GM21529 (cell line): Measurements from ENCODE around the gene RPTOR.
"Not testable (repeated sequence)": the region's sequence is repeated elsewhere in the genome, so short reads cannot be mapped to it uniquely, and the experiment has no call there.

Experiments
- ATAC-seq: cut with Tn5 transposase; IDR thresholded peaks from one replicate; pipeline ENCODE4 v1.9.1; 2021; ENCODE audit not compliant: unreplicated experiment

Gene RPTOR

DNA sequence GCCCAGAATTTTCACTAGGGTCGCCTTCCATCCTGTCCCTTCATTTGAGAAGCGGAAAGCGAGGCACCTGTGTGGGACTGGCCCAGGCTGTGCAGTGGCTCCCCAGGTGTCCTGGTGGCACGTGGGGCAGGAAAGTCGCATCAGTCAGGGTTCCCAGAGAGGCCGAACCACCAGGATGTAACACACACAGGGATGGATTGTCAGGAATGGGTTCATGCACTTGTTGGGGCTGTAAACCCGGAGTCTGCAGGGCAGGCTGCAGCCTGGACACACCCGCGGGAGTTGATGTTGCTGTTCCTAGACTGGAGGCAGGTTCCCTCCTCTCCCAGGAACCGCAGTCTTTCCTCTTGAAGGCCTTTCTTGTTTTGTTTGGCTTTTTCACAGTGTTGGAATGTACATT is 30.7 kb upstream of the RPTOR start:
- no peak for ATAC-seq

DNA sequence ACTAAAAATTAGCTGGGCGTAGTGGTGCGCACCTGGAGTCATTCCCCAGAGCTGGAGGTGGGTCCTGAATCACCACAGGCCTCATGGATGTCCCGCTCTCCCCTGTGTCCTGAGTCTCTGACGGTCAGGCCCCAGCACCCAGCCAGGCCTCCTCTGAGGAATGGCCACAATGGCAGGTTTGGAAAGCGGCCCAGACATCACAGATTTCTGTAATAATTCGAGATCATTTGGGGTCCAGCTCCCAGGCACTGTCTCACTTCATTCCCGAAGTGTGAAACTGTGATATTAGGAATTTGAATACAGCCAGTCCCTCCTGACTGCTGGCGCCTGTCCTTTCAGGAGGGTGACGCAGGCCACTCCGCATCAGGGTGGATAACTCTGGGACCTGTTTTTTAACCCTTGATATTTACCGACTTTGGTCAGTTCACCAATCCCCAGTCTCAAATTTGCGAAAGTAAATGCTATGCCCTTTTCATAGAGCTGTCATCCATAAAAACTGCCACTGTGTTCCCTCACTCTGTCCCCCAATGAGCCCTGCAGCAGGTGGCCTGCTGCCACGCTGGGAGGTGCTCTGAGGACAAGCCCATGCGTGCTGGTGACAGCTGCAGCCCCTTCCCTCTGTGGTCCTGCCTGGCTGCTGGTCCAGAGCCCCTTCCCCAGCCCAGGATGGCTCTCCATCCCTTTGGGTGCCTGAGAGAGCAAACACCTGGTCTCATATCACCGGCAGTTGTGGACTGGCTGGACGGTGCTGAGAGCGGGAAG is 28.3 kb upstream of the RPTOR start:
- no peak for ATAC-seq

DNA sequence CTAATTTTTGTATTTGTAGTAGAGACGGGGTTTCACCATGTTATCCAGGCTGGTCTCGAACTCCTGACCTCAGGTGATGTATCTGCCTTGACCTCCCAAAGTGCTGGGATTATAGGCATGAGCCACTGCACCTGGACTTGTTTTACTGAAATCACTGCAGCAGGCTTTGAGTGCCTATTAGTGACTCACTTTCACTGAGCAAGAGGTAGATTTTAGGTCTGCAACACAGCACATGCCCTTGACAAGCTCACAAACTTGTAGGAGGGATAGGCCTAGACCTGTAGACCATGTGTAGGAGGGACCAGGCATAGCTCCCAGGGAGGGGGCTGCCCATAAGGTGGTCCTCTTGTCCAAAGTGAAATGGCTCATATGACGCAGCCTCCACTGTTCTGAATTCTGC is 27.0 kb upstream of the RPTOR start:
- no peak for ATAC-seq

DNA sequence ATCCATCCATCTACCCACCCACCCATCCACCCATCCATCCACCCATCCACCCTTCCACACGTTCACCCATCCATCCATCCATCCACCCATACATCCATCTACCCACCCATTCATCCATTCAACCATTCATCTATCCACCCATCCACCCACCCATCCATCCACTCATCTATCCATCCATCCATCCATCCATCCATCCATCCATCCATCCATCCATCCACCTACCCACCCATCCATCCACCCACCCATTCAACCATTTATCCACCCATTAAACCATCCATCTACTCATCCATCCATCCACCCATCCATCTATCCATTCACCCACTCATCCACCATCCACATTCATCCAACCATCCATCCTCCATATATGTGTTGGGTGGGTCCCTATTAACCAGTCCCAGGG is 26.2 kb upstream of the RPTOR start:
- ATAC-seq = no peak

DNA sequence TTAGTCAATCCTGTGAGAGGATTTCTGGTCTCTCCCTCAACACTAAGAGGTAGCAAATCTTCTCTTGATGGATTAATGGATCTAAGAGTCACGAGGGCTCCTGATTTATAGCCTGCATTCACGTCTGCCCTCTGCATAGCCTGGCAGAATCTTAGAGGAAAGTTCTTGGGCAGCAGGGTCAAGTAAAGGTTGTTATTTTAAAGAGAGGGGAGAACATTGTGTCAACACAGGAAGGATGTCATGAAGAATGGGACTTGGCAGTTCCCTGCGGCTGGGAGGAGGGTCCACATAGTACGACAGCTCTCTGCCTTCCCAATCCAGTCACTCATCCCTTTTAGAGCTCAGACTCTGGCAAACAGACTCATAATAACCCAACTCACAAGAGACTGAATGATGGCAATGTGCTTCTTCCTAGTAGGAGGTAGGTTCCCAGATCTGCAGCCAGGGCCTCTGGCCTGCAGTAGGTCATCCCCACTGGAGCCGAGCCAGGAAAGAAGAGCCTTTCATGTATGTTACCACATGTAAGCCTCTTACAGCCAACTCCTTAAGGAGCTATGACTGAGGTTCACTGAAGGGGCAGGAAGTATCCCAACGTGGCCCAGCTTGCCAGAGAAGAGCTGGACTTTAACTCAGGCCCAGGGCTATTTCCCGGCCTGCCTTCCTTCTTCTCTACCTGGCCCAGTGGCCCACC is 25.4 kb upstream of the RPTOR start:
- no peak for ATAC-seq

DNA sequence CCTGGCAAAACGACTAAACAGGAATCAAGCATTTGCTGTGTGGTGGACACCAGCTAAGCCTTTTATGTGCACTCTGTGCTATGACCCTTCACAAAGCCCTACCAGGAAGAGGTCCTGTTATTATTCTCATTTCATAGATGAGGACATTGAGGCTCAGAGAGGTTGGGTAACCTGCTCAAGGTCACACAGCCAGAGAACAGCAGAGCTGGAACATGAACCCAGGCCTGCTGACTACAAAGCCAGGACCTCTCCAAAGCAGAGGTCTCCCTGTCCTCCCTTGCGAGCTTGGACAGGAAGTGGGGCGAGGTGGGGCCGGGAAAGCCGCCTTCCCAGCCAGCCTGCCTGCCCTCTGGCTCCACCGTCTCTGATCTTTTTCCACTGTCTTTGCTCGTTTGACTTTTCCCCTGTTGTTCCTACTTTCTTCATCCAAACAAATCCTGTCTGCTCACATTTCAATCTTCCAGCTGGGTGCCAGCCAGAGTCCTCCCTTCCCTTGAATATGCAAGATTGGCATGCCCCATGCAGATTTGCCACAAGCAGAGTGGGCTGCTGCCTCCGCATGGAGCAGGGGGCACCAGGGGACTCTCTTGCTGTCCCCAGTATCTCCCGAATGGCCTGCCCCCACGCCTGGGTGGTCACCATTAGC is 23.7 kb upstream of the RPTOR start:
- ATAC-seq = no peak

DNA sequence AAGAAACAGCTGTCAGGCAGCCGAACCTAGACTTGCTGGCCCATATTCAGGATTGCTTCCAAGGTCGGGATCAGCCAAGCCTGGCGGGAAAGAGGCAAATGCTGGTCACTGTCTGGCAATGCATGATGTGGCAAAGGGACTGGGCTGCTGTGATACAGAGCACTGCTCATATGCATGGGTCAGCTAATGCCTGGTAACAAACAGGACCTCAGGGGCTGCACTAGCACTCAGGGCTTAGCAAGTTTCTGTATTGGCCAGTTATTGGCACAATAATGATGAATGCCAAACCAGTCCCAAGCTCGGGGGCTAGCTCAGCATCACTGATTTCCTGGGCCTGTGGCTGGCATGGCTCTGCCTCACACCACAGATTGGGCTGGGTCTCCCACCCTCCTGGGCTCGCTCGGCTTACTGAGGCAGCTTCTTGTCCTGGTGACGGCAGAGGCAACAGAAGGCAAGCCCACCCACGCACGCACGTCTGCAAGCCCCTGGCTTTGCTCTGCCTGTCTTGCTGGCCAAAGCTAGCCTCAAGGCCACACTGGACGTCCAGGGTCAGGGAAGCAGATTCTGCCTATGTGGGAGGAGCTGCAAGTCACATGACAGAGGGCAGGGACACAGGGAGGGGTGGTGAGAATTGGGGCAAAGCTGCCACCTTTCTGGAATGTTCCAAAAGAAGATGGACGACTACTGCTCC is 21.4 kb upstream of the RPTOR start:
- ATAC-seq = no peak

DNA sequence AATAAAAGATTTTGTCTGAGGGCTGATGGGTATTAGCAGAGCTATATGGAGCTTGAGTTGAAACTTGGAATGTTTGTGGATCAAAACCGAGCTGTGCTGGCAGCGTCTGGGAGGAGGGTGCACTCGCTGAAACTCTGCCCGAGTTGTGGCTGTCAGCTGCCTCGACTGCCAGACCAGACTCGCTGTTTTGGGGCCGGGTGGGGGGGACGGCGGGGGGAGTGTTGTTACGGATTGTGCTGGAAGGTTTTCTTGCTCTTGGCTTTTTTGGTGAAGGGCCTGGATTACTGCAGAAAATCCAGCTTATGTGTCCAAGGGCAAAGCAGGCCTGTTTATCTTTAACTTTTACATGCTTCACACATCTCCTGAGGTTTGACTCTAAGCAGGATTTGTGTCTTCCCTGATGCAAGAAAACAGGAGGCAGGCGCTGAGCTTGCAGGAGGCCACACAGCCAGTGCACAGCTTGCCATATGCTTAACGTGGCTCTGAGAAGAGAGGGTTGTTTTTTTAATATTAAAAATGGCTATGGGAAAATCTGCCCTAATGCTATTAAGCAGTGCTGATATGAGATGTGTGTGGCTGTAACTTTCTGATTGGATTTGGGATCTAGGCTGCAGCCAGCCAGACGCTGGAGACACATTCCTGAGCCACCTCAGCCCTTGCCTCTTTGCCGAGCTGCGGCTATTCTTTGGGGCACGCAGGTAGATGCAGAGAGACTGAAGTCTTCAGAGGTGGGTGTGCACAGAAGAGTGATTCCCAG is 20.5 kb upstream of the RPTOR start:
- no peak for ATAC-seq

DNA sequence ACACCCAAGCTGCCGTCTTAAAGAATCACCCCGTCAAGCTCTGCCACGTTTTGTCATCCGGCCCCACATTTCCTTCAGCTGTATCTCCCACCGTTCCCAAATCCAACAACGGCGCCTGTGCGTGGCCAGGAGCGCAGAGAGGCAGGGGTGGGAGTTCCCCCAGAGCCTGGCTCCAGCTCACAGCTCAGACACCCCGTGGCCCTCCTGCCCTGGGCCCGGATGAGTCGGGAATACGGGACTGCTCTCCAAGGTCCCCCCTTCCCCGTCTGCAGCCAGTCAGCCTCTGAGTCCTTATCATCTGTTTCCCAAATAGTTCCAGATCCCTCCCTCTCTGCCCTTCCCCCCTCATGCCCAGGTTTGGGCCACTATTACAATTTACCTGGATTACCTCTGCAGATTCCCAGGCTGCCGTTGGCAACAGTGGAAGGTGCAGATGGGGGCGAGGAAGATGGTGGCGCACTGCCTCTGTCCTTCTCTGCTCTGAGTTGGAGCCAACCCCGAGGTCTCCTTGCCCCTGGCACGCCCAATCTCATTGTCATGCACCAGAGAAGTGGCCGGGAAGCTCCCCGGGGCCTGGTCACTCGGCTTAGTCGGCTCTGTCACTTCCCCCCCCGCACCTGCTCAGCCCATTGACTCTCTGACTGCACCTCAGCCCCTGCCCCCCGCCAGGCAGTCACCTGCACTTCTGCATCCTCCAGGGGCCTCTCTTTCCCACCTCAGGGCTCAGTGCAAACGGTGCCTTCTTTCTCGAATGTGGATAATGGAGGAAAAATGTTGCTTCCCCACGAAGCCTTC is 18.3 kb upstream of the RPTOR start:
- no peak for ATAC-seq

DNA sequence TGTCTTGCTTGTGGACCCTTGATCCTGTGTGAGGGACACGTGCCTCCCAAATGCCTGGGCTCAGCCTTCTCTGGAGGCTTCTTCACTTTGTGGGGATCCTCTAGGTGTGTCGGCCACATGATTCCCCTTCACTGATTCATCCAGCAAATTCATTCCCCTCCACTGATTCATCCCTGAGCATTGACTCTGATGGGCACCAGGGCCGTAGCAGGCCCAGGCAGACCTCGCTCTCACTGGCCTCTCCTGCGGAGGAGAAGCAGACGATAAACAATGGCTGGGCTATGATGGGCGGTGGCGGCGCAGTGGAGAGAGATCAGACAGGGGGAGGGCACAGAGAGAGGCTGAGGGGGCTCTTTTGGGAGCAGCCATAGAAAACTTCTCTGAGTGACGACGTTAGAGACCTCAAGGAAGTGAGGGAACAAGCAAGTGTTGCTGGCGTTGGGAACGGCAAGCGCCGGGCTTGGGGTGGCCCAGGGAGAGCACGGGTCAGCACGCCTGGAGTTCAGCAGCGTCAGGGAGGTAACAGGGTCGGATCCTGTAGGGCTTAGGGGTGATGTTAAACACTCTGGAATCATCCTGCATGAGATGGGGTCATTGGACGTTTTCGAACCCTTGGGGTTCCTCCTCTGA is 17.5 kb upstream of the RPTOR start:
- ATAC-seq = no peak

DNA sequence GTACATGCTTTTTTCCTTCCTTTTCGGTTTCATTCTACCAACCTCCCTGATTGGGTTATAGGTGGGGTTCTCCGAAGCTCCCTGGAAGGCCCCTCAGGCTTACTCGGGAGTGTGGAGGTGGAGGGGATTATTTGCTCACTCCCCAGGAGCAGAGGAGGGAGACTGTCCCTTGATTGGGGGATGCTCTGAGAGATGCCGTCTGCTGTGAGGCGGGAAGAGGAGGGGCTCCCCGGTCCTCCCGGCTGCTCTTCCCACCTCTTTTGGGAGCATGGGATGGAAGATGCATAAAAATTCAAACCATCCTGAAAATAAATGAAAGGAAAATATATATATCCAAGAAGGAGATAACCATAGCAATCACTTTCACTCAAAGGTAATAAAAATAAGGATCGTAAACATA is 16.1 kb upstream of the RPTOR start:
- ATAC-seq = no peak

DNA sequence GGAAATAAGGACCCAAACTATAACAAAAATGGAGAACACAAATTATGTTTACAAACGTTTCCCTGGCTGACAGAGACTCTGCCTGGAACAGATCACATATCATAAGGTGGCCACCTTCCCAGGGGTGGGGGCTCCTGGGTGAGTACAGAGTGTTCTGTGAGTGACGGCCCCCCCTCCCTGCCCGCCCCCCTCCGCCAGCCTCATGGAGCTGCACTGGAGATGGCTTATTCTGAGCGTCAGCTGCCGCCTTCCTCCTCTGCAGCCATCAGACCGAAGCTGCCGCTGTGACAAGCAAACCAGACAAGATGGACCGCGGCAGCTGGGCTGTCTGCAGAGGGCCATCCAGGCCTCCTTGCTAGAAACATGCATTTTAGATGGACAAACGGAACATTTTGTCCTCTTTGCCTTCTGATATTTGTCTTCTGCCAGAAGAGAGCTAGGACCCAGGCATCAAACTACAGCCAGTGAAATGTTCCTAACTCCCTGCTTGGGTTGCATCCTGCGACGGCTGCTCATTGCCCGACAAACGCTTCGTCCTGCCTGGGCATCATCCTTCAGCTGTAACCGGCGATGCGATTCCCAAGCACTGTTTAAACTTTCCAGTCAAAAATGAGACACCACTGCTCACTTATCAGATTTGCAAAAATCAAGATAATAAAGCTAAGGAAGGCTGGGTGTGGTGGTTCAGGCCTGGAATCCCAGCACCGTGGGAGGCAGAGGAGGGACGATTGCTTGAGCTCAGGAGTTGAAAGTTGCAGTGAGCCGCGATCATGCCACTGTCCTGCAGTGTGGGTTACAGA is 15.3 kb upstream of the RPTOR start:
- ATAC-seq = no peak

DNA sequence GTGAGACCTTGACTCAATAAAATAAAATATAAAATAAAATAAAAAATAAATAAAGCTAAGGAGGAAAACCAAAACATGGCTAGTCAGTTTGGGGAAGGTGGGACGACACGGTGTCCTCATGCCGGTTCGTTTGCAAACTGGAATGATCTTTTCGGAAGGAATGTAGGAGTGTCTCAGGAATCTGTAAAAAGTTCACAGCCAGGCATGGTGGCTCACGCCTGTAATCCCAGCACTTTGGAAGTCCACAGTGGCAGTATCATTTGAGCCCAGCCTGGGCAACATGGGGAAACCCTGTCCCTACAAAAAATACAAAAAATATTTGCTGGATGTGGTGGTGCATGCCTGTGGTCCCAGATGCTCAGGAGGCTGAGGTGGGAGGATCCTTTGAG is 14.7 kb upstream of the RPTOR start:
- no peak for ATAC-seq

DNA sequence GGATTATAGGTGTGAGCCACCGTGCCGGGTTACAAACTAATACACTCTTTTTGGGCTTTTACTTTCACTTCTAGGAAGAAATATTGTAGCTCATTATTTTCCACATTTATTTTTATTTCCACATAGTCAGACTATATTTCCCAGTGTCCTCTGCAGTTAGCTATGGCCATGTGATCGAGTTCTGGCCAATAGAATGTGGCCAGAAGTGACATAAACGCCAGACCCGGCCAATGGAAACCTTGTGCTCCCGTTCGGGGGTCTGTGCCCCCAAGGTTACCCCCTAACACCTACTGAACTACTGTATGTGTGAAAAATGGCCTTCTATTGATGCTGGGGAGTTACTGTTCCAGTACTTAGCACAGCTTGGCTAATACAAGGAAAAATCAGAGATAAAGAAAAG is 13.2 kb upstream of the RPTOR start:
- no peak for ATAC-seq

DNA sequence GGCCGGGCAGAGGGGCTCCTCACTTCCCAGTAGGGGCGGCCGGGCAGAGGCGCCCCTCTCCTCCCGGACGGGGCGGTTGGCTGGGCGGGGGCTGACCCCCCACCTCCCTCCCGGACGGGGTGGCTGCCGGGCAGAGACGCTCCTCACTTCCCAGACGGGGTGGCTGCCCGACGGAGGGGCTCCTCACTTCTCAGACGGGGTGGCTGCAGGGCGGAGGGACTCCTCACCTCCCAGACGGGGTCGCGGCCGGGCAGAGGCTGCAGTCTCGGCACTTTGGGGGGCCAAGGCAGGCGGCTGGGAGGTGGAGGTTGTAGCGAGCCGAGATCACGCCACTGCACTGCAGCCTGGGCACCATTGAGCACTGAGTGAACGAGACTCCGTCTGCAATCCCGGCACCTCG is 7.3 kb upstream of the RPTOR start:
- ATAC-seq = not testable (repeated sequence)

DNA sequence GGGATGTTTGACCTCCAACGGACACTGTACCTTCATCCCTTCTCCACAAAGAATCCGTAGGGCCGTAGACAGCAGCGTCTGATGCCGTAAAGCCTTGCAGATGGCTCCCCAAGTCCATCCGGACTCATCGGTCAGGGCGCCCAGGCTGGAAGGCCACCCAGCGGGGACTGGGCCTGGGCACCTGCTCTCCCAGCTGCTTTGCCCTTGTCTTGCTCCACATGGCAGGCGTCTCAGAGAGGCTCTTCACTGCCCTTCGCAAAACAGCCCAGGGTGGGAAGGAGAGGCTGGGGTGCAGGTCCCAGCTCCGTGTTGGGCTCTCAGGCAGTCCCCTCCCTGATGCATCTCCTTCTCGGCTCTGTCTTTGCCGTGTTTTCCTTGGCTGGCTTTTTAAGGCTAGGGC is 6.2 kb upstream of the RPTOR start:
- ATAC-seq = no peak

DNA sequence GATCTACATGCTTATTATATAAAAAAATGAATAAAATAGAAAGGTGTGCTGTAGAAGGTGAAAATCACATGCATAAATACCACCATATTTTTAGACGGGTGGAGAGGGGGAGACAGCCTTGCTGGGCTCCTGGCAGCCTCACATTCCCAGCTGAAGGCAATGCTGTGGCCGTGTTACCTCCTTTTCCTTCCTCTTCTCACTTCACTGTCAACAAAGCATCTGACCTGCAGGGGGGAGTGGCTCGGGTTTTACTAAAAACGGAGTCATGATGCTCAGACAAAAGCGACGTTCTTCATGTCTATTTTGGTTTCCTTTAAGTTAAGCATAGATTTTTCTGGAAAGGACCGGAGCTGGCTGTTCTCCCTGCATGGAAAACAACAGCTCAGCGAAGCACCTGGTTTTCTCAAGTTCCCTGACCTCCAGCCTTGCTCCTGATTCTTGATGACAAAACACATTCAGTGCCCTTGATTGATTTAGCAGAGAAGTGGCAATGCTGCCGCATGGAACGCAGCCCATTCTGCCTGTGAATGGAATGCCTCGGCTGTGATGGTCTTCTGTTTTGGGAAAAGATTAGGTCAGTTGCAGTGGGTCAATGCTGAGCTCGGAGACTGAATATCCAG is 5.5 kb upstream of the RPTOR start:
- ATAC-seq = no peak

DNA sequence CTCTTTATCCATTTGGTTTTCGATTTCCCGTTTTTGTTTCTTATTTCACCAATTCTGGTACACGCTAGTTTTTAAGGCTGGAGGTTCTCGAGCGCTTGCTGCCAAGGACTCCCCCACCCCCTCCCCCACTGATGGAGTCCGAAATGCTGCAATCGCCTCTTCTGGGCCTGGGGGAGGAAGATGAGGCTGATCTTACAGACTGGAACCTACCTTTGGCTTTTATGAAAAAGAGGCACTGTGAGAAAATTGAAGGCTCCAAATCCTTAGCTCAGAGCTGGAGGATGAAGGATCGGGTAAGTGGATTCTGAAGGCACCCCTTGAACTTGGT is 825 bp downstream of the RPTOR start:
- ATAC-seq = no peak

DNA sequence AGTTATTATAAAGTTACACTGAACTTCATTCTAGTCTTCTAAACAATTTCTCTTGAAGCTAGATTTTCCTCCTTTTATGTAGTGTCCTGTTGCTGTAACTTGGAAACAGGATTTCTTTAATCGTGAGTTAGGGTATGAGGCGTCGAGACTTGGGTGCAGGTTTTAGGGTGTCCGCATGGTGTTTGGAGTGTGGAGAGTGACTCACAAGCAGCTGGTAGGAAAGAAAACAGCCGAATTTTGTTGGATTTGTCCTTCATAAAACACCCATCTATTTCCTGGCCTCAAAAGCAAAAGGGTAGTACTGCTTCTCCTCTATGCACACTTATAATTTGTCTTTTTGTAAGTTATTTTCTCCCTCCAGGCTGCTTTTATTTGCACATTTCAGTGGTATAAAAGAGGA is 1.6 kb downstream of the RPTOR start:
- ATAC-seq = no peak
